LNCAP (cell line): ENCODE data around the gene LHX2.

Experiments
- CTCF ChIP-seq: fragments of 450-650 bp; IDR thresholded peaks from 2 replicates; pipeline ENCODE4 v1.5.1; 2017; ENCODE audit warnings: mild to moderate bottlenecking

LHX2 gene

DNA sequence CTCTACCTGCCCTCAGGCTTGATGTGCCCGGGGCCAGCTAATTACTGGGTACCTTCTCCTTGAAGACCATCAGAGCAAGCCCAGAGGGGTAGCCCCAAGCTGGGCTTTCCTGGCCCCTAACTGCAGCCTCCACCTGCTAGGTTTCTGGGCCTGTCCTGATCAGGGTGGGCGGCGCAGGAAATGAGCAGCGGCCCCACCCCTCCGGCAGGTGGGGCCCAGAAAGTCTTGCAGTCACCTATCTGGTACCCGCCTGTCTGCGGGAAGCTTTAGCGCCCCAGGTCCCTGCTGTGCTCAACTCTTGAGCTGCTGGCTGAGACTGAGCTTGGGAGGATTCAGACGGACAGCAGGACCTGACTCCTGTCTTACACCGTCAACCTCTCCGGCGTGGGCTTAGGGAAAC is 37.1 kb upstream of the LHX2 start:
- TF ChIP-seq CTCF, result no peak

DNA sequence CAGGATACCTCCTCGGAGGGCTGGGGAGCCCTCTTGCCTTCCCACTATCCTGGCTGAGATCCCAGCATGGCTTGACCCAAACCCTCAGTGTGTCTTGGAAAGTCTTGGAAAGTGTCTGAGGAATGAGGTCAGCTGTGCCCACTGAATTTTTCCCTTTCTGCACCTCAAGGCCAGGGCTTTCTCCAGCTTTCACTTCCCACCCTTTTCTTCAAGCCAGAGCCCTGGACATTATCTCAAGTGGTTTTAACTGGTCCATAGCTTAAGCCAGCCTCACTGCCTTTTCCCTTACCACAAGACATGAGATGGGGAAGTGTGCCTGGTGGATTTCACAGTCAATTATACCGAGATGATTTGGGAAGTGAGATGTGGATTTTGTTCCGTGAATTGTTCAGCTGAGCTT is 35.7 kb upstream of the LHX2 start:
- TF ChIP-seq CTCF, result no peak

DNA sequence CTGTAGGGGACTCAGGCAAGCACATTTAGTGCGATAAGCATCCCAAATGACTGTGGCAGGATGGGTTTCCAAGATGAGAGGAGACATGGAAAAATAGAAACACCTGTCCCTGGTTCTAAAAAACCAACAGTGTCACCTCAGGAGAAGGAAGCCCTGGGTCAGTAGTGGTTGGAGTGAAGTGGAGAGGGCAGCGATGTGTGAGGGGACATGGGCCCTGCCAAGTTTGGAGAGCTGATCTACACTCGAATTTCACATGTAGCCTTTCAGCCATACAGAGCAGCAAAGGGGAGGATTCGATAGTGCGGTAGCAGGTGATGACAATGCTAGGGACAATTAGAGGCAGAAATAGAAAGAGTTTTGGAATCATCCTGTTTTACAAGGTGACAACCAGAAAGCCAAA is 32.6 kb upstream of the LHX2 start:
- TF ChIP-seq CTCF, result no peak

- no peak for TF ChIP-seq CTCF
Observed at GRCh38 chr9:123982535-123982934, 29.0 kb upstream of the LHX2 start.

DNA sequence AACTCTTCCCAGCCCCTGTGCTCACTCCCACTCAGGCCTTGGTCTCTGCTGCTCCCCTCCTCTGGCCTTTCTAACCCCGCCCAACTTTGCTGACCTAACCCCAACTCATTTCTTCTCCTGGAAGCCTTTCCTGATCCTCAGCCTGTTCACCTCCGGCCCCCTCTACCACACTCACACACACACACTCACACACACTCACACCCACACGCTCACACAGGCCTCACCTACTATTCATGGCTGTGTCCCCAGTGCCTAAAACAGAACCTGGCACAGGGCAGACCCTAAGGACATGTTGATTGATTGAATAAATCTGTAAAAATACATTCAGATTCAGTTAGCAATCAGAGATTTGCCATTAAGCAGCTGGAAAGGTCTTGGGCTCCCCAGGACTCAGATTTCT is 28.5 kb upstream of the LHX2 start:
- TF ChIP-seq CTCF, result no peak

GRCh38 chr9:123984802-123985201 is 26.8 kb upstream of the LHX2 start:
- no peak for TF ChIP-seq CTCF

DNA sequence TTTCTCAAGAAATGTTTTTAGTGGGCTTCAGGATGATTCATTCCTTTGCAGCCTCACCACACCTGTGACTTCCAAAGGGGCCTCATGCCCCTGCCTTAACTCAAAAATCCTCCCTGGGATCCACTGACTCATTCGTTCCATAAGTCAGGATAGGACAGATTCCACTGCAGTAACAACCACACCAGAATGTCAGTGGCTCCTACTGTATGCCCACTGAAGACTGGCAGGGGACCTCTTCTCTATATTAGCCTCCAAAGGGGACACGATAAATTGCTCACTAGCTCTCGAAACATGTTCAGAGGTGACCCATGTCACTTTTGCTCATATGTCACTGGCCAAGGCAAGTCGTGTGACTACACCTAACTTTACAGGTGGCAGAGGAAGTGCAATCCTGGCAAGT is 25.7 kb upstream of the LHX2 start:
- TF ChIP-seq CTCF, result no peak

- TF ChIP-seq CTCF, result no peak
Observed at GRCh38 chr9:123990427-123990826, 21.1 kb upstream of the LHX2 start.
